GDM1 (cell line): ENCODE results near the gene PLEKHG7.

ENCODE experiments used
- DNase-seq: peaks from one replicate; lab custom pipeline; 2025; lab: John Stamatoyannopoulos, UW

The PLEKHG7 gene

DNA sequence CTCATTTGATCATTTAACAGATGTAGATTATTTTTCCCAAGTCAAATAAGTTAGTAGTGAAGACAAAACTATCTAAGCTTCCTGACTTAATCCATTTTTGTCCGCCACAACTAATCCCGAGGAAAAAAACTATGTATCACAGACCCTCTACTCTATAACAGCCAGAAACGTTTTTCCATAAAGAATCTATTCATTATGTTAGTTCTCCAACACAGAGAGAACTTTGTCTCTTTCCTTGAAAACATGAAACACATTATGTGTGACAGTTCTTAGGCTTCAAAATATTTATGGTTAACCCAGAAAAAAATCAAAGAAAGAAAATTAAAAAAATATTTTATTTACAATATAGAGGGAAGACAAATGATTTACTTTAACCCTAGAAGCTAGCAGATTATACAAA is 100.1 kb downstream of the PLEKHG7 start:
- no peak for DNase-seq

DNA sequence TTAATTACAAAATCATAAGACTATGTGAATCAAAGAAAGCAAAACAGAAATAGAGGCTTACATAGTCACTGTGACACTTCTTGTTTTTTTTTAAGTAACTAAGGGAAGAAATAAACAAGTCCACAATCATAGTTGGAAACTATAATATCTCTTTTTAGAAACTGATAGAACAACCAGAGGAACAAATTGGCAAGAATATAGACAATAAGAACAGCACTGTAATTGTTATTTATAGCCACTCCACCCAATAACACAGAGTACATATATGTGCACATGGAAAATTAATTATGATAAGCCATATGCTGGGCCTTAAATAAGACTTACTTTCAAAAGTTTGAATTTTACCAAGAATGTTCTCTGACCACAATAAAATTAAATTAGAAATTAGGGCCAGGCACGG is 101.1 kb downstream of the PLEKHG7 start:
- DNase-seq: no peak

DNA sequence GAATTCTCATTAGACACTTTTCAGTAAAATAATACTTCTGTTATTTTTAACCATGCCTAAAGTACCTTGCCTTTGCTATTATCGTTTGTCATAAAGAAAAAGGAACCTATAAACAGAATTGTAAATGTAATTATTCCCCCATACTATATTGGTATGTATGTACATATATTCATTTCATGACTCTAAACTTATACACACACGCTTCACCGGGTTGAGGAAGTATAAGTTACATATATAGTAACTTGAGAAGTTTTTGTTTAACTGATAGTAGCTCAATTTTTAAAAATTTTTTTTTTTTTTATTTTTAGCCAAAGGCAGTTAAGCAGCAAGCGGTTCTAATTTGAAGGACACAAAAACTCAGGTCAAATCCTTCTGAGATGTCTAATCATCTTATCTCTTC is 107.6 kb downstream of the PLEKHG7 start:
- DNase-seq: no peak

DNA sequence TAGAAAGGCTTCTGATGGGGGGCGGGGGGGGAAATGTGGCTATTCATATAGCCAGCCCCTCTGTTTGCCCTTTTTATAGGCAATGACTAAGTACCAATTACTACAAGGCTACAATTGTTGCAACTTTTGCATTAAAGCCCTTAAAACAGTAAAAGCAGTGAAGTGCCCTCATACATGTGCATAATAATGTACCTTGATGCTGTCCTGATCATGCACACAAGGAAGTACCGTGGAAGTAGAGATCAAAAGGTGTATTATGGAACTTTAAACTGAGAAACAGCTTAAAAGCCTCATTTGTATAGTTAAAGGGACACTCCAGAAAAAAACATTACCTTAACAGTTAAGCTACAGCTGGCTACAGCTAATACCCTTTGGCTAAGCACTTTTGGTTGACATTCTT is 111.8 kb downstream of the PLEKHG7 start:
- no peak for DNase-seq

DNA sequence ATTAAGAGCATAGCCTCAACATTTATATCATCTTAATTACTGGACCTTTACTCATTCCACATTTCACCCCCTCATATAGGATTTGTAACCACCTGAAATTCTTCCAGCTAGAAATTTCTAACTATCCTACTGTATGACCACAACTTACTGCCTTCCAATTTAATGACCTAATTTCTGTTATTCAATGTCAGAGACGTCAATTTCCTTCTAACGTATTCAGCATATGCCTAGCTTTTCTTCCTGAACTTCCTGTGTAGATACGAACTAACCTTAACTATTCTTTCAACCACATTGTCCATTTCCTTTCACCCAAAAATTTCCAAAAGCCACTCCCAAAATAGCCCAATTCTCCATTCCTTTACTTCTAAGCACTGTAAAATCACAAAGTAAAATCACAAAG is 118.4 kb downstream of the PLEKHG7 start:
- no peak for DNase-seq
